ENCODE data around the gene SLC43A3. TPM values are rescaled to one million over a fixed set of nuclear protein-coding genes. Genes with fewer than 3 reads are reported as not detected.

The SLC43A3 gene
- total RNA-seq, 2 experiments from 2014 or later = 6.9 to 7.3 TPM

GRCh38 chr11:57357310-57357709 is 69.6 kb downstream of the SLC43A3 start:
- Histone ChIP-seq H3K27ac (ENCODE audit: low read depth in 1 of 2, low read length in 2 of 2) (no peak overlapping the region), H3K9me3 (ENCODE audit: control insufficient read depth in 1 of 2, insufficient read depth in 1 of 2, low read length in 2 of 2) (no peaks in the 10 kb centered on the region), H3K4me1 (ENCODE audit: insufficient read depth, low read length) (no peaks in the 10 kb centered on the region), H3K27me3 (ENCODE audit: control insufficient read depth in 1 of 2, insufficient read depth in 2 of 2, low read length in 2 of 2) (no peaks in the 10 kb centered on the region), H3K4me3 (ENCODE audit: low read length) (no peak overlapping the region), H3K36me3 (ENCODE audit: insufficient read depth, low read length) (no peaks in the 10 kb centered on the region)
- no peak for DNase-seq
- TF ChIP-seq CTCF (IDR thresholded peaks at IDR 0.05) = no peak
- ChIA-PET CTCF (no interaction called here), POLR2A (no interaction called here)
- Mint-ChIP-seq H3K27me3 (peaks cover 18% of the 10 kb centered on the region), H3K4me3 (no peak overlapping the region), H3K27ac (no peak overlapping the region), H3K9me3 (no peaks in the 10 kb centered on the region), H3K4me1 (ENCODE audit: low read depth) (no peaks in the 10 kb centered on the region), H3K36me3 (ENCODE audit: low read depth) (no peaks in the 10 kb centered on the region)
- no peak for ATAC-seq (ENCODE audit: poor library complexity)
- intact Hi-C loops (cut with DNase I, micrococcal nuclease) = loop anchor here in 1 of 2 experiments (5.0 kb wide), 1 partner anchor 75 kb away; no protein-coding TSS in a partner anchor

Other genes starting within 250 kb of the SLC43A3 start
- gene LRRC55, start 245.2 kb downstream of the SLC43A3 start, total RNA-seq = not detected
- gene APLNR, start 189.9 kb downstream of the SLC43A3 start, total RNA-seq = not detected
- 10 to 100 TPM; 12.9 to 13.2 TPM for gene TNKS1BP1, start 102.2 kb downstream of the SLC43A3 start, total RNA-seq
- gene SSRP1, start 91.2 kb downstream of the SLC43A3 start, total RNA-seq = 10 to 100 TPM; 36.7 to 41.2 TPM
- gene P2RX3, start 88.8 kb downstream of the SLC43A3 start, total RNA-seq = not detected
- not detected for gene PRG3, start 46.0 kb downstream of the SLC43A3 start, total RNA-seq
- gene PRG2, start 36.5 kb downstream of the SLC43A3 start, total RNA-seq = 1 to 10 TPM in 1 of 2 experiments, under 1 TPM in 1; 0.53 to 1.1 TPM
- gene RTN4RL2, start 33.4 kb upstream of the SLC43A3 start, total RNA-seq = under 1 TPM; 0.17 to 0.19 TPM
- 1 to 10 TPM; 3.1 to 4.2 TPM for gene SLC43A1, start 88.6 kb upstream of the SLC43A3 start, total RNA-seq
- 10 to 100 TPM; 28.0 TPM for gene TIMM10, start 103.6 kb upstream of the SLC43A3 start, total RNA-seq
- not detected for gene SMTNL1, start 110.5 kb upstream of the SLC43A3 start, total RNA-seq
- gene UBE2L6, start 140.6 kb upstream of the SLC43A3 start, total RNA-seq = 10 to 100 TPM; 35.0 to 36.2 TPM
- gene SERPING1, start 170.6 kb upstream of the SLC43A3 start, total RNA-seq = under 1 TPM in 1 of 2 experiments, not detected in 1; 0.53 TPM
- gene YPEL4, start 222.8 kb upstream of the SLC43A3 start, total RNA-seq = 1 to 10 TPM; 5.6 to 7.3 TPM
- 10 to 100 TPM; 21.8 to 24.2 TPM for gene CLP1, start 230.6 kb upstream of the SLC43A3 start, total RNA-seq
- 10 to 100 TPM; 59.7 to 61.1 TPM for gene ZDHHC5, start 241.0 kb upstream of the SLC43A3 start, total RNA-seq

Measured in CD4-positive, alpha-beta T cell (primary cell).